GM13977 (cell line): ENCODE data around the gene SERPINC1.

ENCODE experiments used
- DNase-seq: peaks from one replicate; pipeline ENCODE4 v3.0.0; 2012; ENCODE audit warnings: low spot score
- CTCF ChIP-seq: IDR thresholded peaks from 2 replicates; pipeline ENCODE4 v1.5.1; 2012; ENCODE audit warnings: mild to moderate bottlenecking, control low read depth; ENCODE audit not compliant: insufficient read depth; ENCODE audit errors: extremely low read depth, missing control alignments
- in situ Hi-C: fragments of 300-500 bp; cut with MboI; formaldehyde crosslinking; loops from one replicate; pipeline ENCODE4 v1.12.0; 2022; ENCODE audit warnings: low sequenced_read_pairs, low pct_unique_long_range_greater_than_20kb, mixed read lengths, inconsistent platforms; ENCODE audit not compliant: unreplicated experiment

SERPINC1 gene

GRCh38 chr1:173900427-173900826, 16.7 kb downstream of the SERPINC1 start:
- in situ Hi-C loops: no loop called here
- no peak for DNase-seq
- TF ChIP-seq CTCF: no peak

- in situ Hi-C loops: no loop called here
- TF ChIP-seq CTCF: no peak
Measured at GRCh38 chr1:173894189-173894588, 22.9 kb downstream of the SERPINC1 start.

GRCh38 chr1:173893611-173894010, 23.5 kb downstream of the SERPINC1 start:
- in situ Hi-C loops: no loop called here
- no peak for TF ChIP-seq CTCF
- DNase-seq: no peak

More at GRCh38 chr1:173894189-173894588, 22.9 kb downstream of the SERPINC1 start:
- DNase-seq: no peak

GRCh38 chr1:173889885-173890284, 27.2 kb downstream of the SERPINC1 start:
- DNase-seq: no peak
- no peak for TF ChIP-seq CTCF
- in situ Hi-C loops: no loop called here

- DNase-seq: no peak
- no peak for TF ChIP-seq CTCF
- in situ Hi-C loops: no loop called here
Measured at GRCh38 chr1:173888749-173889148, 28.4 kb downstream of the SERPINC1 start.

- no peak for TF ChIP-seq CTCF
- DNase-seq: no peak
- in situ Hi-C loops: no loop called here
Measured at GRCh38 chr1:173887627-173888026, 29.5 kb downstream of the SERPINC1 start.
